Esophagus muscularis mucosa (tissue), 4 donors: ENCODE measurements around the gene IKZF1. TPM values are rescaled to one million over a fixed set of nuclear protein-coding genes. Genes with fewer than 3 reads are reported as not detected.
"Not testable (repeated sequence)": the region's sequence is repeated elsewhere in the genome, so short reads cannot be mapped to it uniquely, and the experiment has no call there.

ENCODE experiments used
- DNase-seq: peaks from one replicate; pipeline ENCODE4 v3.0.0-alpha.2; 2017; ENCODE audit errors: extremely low spot score
- H3K27ac ChIP-seq, 4 donors: fragments of 200-600 bp; sonication (generic); replicated peaks in 1 of 4; 1 replicate in 3 of 4; 2 replicates in 1 of 4; pipeline ENCODE4 v1.5.1; 2016 to 2019; ENCODE audit warnings: mild to moderate bottlenecking in 1 of 4
- H3K27me3 ChIP-seq, 4 donors: fragments of 200-600 bp; sonication (generic); one replicate each; pipeline versions ENCODE4 v1.5.1 to v1.6.0; 2016 to 2019
- H3K36me3 ChIP-seq, 4 donors: fragments of 200-600 bp; sonication (generic); one replicate each; pipeline ENCODE4 v1.5.1; 2016 to 2019
- H3K4me1 ChIP-seq, 4 donors: fragments of 200-600 bp; sonication (generic); one replicate each; pipeline ENCODE4 v1.5.1; 2016 to 2019
- H3K4me3 ChIP-seq, 4 donors: fragments of 200-600 bp; sonication (generic); 1 replicate in 2 of 4; 2 replicates in 2 of 4; pipeline ENCODE4 v1.5.1; 2016 to 2019; ENCODE audit warnings: mild to moderate bottlenecking in 4 of 4, moderate library complexity in 1 of 4
- H3K9me3 ChIP-seq, 4 donors: fragments of 200-600 bp; sonication (generic); 1 replicate in 3 of 4; 2 replicates in 1 of 4; pipeline ENCODE4 v1.5.1; 2016 to 2019
- CTCF ChIP-seq, 3 experiments: fragments of 200-600 bp in 2 of 3; fragments of 450-650 bp in 1 of 3; sonication (generic) in 2 of 3; IDR thresholded peaks; one replicate each; pipeline ENCODE4 v1.5.1; 2017 to 2019; ENCODE audit warnings: antibody characterized with exemption in 3 of 3, mild to moderate bottlenecking in 2 of 3, moderate library complexity in 1 of 3
- EP300 ChIP-seq: sonication (generic); formaldehyde crosslinking; IDR thresholded peaks from one replicate; pipeline ENCODE4 v1.6.1; 2017; ENCODE audit warnings: antibody characterized with exemption
- POLR2A ChIP-seq: fragments of 450-650 bp; IDR thresholded peaks from one replicate; pipeline ENCODE4 v1.6.1; 2017; ENCODE audit warnings: antibody characterized with exemption, moderate library complexity, mild to moderate bottlenecking, low read depth
- POLR2AphosphoS5 ChIP-seq, 2 donors: sonication (generic); formaldehyde crosslinking; IDR thresholded peaks; one replicate each; pipeline ENCODE4 v1.6.1; 2017; ENCODE audit warnings: antibody characterized with exemption in 2 of 2
- whole genome bisulfite sequencing: methylation state at CpG from one replicate; pipeline ENCODE4 v1.1.5; 2018; 5-methylcytosine and 5-hydroxymethylcytosine counted together
- intact Hi-C: fragments of 100-400 bp; cut with DNase I; formaldehyde crosslinking; loops from one replicate; pipeline ENCODE4 v1.15.1; 2023
- total RNA-seq, 4 donors: library from RNA; depleted of rRNA; stranded (reverse); fragments of >200 nt; gene quantifications; one replicate each; pipeline versions ENCODE4 v1.1.0 to v1.2.1, GENCODE V29; 2016

The IKZF1 gene
- total RNA-seq, 4 donors from 2014 or later = 3.6 to 17.7 (median 9.2) TPM

GRCh38 chr7:50335795-50336754 is 31.6 kb downstream of the IKZF1 start:
- DNase-seq = no peak
- intact Hi-C loops = no loop called here
- Histone ChIP-seq H3K27me3 (peaks cover 0 to 21% (median 0%) of the 10 kb centered on the region in 4 donors), H3K27ac (no peak overlapping the region), H3K4me3 (no peak overlapping the region), H3K4me1 (no peaks in the 10 kb centered on the region), H3K9me3 (no peaks in the 10 kb centered on the region), H3K36me3 (no peaks in the 10 kb centered on the region)
- TF ChIP-seq POLR2AphosphoS5 (IDR thresholded peaks at IDR 0.05) (no peak), CTCF (IDR thresholded peaks at IDR 0.05) (no peak), EP300 (no peak), POLR2A (no peak)
- 68% methylated on average over 20 of the region's 22 CpGs for WGBS

GRCh38 chr7:50336894-50337703 is 32.6 kb downstream of the IKZF1 start:
- WGBS = 75% methylated on average over 15 of the region's 15 CpGs
- no peak for DNase-seq
- Histone ChIP-seq H3K27ac (no peak overlapping the region), H3K4me3 (no peak overlapping the region), H3K36me3 (no peaks in the 10 kb centered on the region), H3K9me3 (no peaks in the 10 kb centered on the region), H3K4me1 (no peaks in the 10 kb centered on the region), H3K27me3 (peaks cover 0 to 24% (median 0%) of the 10 kb centered on the region in 4 donors)
- TF ChIP-seq POLR2A = no peak
- no peak for TF ChIP-seq POLR2AphosphoS5 (IDR thresholded peaks at IDR 0.05)
- no peak for TF ChIP-seq CTCF (IDR thresholded peaks at IDR 0.05)
- no peak for TF ChIP-seq EP300
- intact Hi-C loops = no loop called here

GRCh38 chr7:50339472-50339871 is 35.0 kb downstream of the IKZF1 start:
- H3K27me3 ChIP-seq = peaks cover 0 to 17% (median 0%) of the 10 kb centered on the region in 4 donors
- WGBS = 85% methylated on average over 7 of the region's 7 CpGs
- H3K36me3 ChIP-seq, H3K9me3 ChIP-seq, H3K4me1 ChIP-seq, DNase-seq, H3K4me3 ChIP-seq, intact Hi-C loops, H3K27ac ChIP-seq: not testable (repeated sequence)

- no peaks in the 10 kb centered on the region for H3K9me3 ChIP-seq
- intact Hi-C loops = no loop called here
- H3K27me3 ChIP-seq = peaks cover 0 to 17% (median 0%) of the 10 kb centered on the region in 4 donors
- TF ChIP-seq POLR2AphosphoS5 (IDR thresholded peaks at IDR 0.05) (no peak), POLR2A (no peak), CTCF (IDR thresholded peaks at IDR 0.05) (no peak), EP300 (no peak)
- H3K4me3 ChIP-seq = no peak overlapping the region
- no peaks in the 10 kb centered on the region for H3K36me3 ChIP-seq
- no peak overlapping the region for H3K27ac ChIP-seq
- DNase-seq = no peak
- WGBS = 38% methylated on average over 7 of the region's 7 CpGs
- no peaks in the 10 kb centered on the region for H3K4me1 ChIP-seq
Observed at GRCh38 chr7:50339990-50340500, 35.5 kb downstream of the IKZF1 start.

GRCh38 chr7:50341724-50342123 is 37.2 kb downstream of the IKZF1 start:
- Histone ChIP-seq H3K36me3 (no peaks in the 10 kb centered on the region), H3K27me3 (peaks cover 0 to 5% (median 0%) of the 10 kb centered on the region in 4 donors), H3K9me3 (no peaks in the 10 kb centered on the region), H3K4me3 (no peak overlapping the region), H3K27ac (no peak overlapping the region), H3K4me1 (no peaks in the 10 kb centered on the region)
- no peak for TF ChIP-seq POLR2A
- TF ChIP-seq CTCF (IDR thresholded peaks at IDR 0.05) = no peak
- no peak for TF ChIP-seq POLR2AphosphoS5 (IDR thresholded peaks at IDR 0.05)
- TF ChIP-seq EP300 = no peak
- intact Hi-C loops = no loop called here
- DNase-seq = no peak
- 64% methylated on average over 1 of the region's 1 CpG for WGBS
